Measurements from ENCODE around the gene NAT9. TPM values are rescaled to one million over a fixed set of nuclear protein-coding genes. Genes with fewer than 3 reads are reported as not detected.
A peak's percentile ranks its signal among the peaks of the same experiment; 100 is the strongest.

Gene NAT9
- 10 to 100 TPM; 28.4 to 40.0 (median 33.4) TPM for polyA plus RNA-seq (ENCODE audit: insufficient read length in 10 of 10)
- long read RNA-seq, donor 1, partial matches to known transcripts = 0 of 9 reads
- long read RNA-seq, donor 1, other reads (novel, unspliced or antisense) = 0 of 9 reads
- long read RNA-seq, donor 2, partial matches to known transcripts = 0 of 6 reads
- long read RNA-seq, donor 2, other reads (novel, unspliced or antisense) = 0 of 6 reads
- long read RNA-seq, donor 3 = 0 reads
- long read RNA-seq, donor 4, transcript NAT9-210 (7 exons, 1,860 nt) = major isoform, 6 of 9 reads
- long read RNA-seq, donor 4, partial matches to known transcripts = 0 of 9 reads
- long read RNA-seq, donor 4, other reads (novel, unspliced or antisense) = 0 of 9 reads
- long read RNA-seq, donor 5, partial matches to known transcripts = 0 of 9 reads
- long read RNA-seq, donor 5, other reads (novel, unspliced or antisense) = 0 of 9 reads
- long read RNA-seq, donor 6, partial matches to known transcripts = 0 of 4 reads
- long read RNA-seq, donor 6, other reads (novel, unspliced or antisense) = 0 of 4 reads
- long read RNA-seq, donor 7, partial matches to known transcripts = 0 of 11 reads
- long read RNA-seq, donor 7, other reads (novel, unspliced or antisense) = 0 of 11 reads
- long read RNA-seq, donor 8, partial matches to known transcripts = 0 of 4 reads
- long read RNA-seq, donor 8, other reads (novel, unspliced or antisense) = 0 of 4 reads
- long read RNA-seq, donor 9, partial matches to known transcripts = 0 of 3 reads
- long read RNA-seq, donor 9, other reads (novel, unspliced or antisense) = 0 of 3 reads

- DNase-seq = peak; percentile 95 to 99 (median 98)
These were observed at the start of gene NAT9 for GRCh38 chr17:74776044-74776962. NAT9 (minus strand) TSS chr17:74776345; CDS start chr17:74775698, 647 bp downstream.

- no peak for DNase-seq
These were observed 48.9 kb upstream of the NAT9 start for GRCh38 chr17:74824961-74825627.

- DNase-seq = peak in 2 of 3 donors; percentile 47 to 70
These were observed 46.8 kb upstream of the NAT9 start for GRCh38 chr17:74822939-74823367.

GRCh38 chr17:74822335-74822938 lies 46.3 kb upstream of the NAT9 start:
- no peak for DNase-seq

GRCh38 chr17:74821655-74822334 lies 45.6 kb upstream of the NAT9 start:
- DNase-seq = no peak

- no peak for DNase-seq
These were observed 43.8 kb upstream of the NAT9 start for GRCh38 chr17:74819801-74820436.

- no peak for DNase-seq
These were observed 42.3 kb upstream of the NAT9 start for GRCh38 chr17:74818291-74818938.

GRCh38 chr17:74816905-74817620 lies 40.9 kb upstream of the NAT9 start:
- no peak for DNase-seq

- DNase-seq = no peak
These were observed 39.6 kb upstream of the NAT9 start for GRCh38 chr17:74815550-74816370.

- no peak for DNase-seq
These were observed 38.9 kb upstream of the NAT9 start for GRCh38 chr17:74815067-74815466.

- DNase-seq = no peak
These were observed 38.3 kb upstream of the NAT9 start for GRCh38 chr17:74814453-74814852.

- DNase-seq = peak in 2 of 3 donors; percentile 22 to 40
These were observed 36.2 kb upstream of the NAT9 start for GRCh38 chr17:74812109-74813009.

- DNase-seq = no peak
These were observed 34.7 kb upstream of the NAT9 start for GRCh38 chr17:74810699-74811485.

GRCh38 chr17:74808714-74809430 lies 32.7 kb upstream of the NAT9 start:
- DNase-seq = no peak

- DNase-seq = no peak
These were observed 31.8 kb upstream of the NAT9 start for GRCh38 chr17:74807925-74808324.
